ENCODE data around the gene WASF2.

WASF2 gene

GRCh38 chr1:27358038-27358927 is 131.7 kb downstream of the WASF2 start:
- no peak for DNase-seq (ENCODE audit: low read depth in 2 of 2)

GRCh38 chr1:27357281-27358037 is 132.5 kb downstream of the WASF2 start:
- DNase-seq (ENCODE audit: low read depth in 2 of 2): peak; percentile 65 to 68

- peak in 1 of 2 donors; percentile 41 for DNase-seq (ENCODE audit: low read depth in 2 of 2)
Measured at GRCh38 chr1:27356619-27357280, 133.2 kb downstream of the WASF2 start.

DNA sequence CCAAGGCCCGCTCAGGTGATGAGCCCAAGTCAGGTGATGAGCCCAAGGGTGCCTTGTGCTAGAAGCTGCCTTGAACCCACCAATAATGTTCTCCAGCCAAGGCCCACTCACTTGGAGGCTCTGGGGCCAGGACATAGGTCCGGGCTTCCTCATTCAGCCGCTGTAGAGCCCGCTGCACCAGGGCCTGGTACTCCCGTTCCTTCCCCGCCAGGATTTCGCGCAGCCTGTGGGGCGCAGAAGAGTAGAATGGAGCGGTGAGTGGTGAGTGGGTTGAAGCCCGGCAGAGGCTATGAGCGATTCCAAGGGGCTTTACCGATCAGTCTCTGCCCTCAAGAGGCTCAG is 133.7 kb downstream of the WASF2 start:
- no peak for DNase-seq (ENCODE audit: low read depth in 2 of 2)

DNA sequence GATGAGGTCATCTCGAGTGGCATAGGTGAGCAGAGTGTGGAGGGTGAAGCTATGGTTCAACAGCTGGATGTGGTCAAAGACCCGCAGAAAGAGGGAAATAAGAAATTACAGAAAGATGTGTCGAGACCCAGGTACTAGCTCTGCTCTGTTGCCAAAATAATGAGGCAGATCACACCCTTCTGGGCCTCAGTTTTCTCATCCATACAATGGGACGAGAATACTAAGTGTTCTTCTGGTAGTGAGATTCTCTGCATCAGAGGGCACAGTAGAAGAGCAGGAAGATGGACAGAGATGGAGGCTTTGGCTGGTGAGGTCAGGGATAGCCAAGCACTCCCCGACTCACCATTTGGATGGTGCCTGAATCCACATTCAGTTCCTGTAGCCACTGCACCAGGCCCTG is 134.3 kb downstream of the WASF2 start:
- DNase-seq (ENCODE audit: low read depth in 2 of 2): no peak
